Transverse colon (tissue), 3 donors: ENCODE data around the gene OSBPL3.

Experiments used
- EP300 ChIP-seq: sonication (generic); formaldehyde crosslinking; IDR thresholded peaks from one replicate; pipeline ENCODE4 v1.6.1; 2017; ENCODE audit warnings: antibody characterized with exemption, low read depth
- TF ChIP-seq, protein P1 (sequence below), 5 experiments: fragments of 200-600 bp in 3 of 5; fragments of 450-650 bp in 2 of 5; sonication (generic) in 3 of 5; IDR thresholded peaks; 1 replicate in 2 of 5; 2 replicates in 3 of 5; pipeline ENCODE4 v1.5.1; 2016 to 2017; ENCODE audit warnings: antibody characterized with exemption in 5 of 5, inconsistent platforms in 3 of 5, mild to moderate bottlenecking in 2 of 5, moderate library complexity in 1 of 5

DNA sequence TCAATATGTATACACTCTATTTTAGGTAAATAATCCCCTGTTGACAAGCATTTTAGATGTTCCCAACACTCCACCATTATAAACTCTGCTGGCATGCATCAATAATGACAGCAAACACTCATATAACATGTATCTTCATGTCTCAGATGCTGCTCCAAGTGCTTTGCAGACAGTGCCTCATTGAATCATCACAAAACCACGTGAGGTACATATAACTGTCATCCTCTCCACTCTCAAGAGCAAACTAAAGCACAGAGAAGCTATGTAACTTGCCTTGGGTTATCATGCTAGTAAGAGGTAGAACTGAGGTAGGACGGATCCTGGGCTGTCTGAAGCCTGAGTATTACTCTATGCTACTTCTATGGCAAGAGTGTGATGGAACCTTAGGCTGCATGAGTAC, 150.2 kb downstream of the OSBPL3 start:
- TF ChIP-seq, protein P1, sequence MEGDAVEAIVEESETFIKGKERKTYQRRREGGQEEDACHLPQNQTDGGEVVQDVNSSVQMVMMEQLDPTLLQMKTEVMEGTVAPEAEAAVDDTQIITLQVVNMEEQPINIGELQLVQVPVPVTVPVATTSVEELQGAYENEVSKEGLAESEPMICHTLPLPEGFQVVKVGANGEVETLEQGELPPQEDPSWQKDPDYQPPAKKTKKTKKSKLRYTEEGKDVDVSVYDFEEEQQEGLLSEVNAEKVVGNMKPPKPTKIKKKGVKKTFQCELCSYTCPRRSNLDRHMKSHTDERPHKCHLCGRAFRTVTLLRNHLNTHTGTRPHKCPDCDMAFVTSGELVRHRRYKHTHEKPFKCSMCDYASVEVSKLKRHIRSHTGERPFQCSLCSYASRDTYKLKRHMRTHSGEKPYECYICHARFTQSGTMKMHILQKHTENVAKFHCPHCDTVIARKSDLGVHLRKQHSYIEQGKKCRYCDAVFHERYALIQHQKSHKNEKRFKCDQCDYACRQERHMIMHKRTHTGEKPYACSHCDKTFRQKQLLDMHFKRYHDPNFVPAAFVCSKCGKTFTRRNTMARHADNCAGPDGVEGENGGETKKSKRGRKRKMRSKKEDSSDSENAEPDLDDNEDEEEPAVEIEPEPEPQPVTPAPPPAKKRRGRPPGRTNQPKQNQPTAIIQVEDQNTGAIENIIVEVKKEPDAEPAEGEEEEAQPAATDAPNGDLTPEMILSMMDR (IDR thresholded peaks at IDR 0.05) = no peak
- TF ChIP-seq EP300 = no peak
